HG03135 (cell line): Measurements from ENCODE around the gene BCO1.

Source experiments
- ATAC-seq: cut with Tn5 transposase; IDR thresholded peaks from one replicate; pipeline ENCODE4 v1.9.1; 2021; ENCODE audit warnings: mild to moderate bottlenecking, moderate library complexity; ENCODE audit not compliant: unreplicated experiment

BCO1 gene

DNA sequence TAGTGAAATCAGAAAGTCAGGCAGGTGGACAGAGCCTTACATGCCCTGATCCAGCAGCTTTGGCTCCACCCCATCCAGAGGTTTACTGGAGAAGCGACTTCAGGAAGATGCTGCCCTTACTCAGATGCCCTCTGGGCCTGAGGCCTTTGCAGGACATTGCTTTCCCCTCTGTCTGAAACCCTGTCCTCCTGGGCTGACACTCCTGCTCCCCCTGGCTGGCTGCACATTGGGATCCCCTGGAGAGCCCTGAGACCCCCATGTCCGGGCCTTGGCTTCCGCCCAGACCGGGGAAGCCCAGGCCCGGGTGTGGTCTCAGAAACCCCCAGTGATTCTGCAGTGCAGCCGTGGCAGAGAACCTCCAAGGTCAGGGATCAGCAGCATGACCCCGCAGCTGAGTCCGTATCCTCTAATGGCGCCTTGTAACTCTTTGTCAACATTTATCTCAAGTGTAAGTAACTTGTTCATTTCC lies 36.6 kb downstream of the BCO1 start:
- no peak for ATAC-seq

DNA sequence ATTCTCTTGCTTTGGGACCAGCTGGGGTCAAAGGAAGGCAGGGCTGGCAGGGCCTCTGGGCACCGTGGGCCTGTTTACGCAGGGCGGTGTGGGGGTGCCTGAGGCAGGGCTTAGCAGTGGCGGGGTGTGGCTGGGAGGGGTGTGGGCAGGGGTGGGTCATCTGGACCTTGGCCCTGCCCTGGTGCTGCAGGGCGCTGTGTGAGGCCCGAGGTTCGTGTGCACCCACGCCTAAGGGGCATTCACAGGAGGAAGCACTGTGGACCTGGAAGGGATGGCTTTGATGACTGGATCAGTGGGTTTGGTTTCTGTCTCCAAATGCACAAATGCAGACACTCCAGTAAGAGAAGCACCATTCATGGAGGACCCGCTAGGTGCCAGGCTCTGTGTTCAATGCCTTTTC lies 37.3 kb downstream of the BCO1 start:
- no peak for ATAC-seq

DNA sequence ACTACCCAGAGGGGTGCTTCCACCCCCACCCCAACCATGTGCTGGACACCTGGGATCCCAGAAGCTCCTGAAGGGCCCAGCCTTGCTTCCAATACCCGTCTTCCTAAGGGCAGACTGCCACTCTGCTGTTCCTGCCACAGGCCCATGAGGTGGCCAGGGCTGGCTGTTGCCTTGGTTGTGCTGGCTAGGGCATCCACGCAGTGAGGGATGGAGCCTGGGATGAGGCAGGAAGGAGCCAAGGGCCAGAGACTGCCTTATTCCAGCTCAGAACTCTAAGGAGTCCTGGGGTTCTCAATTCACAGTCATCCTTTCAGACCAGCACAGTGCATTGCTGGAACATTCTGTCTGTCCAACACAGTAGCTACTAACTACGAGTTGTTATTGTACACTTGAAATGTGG lies 37.8 kb downstream of the BCO1 start:
- ATAC-seq, result no peak

DNA sequence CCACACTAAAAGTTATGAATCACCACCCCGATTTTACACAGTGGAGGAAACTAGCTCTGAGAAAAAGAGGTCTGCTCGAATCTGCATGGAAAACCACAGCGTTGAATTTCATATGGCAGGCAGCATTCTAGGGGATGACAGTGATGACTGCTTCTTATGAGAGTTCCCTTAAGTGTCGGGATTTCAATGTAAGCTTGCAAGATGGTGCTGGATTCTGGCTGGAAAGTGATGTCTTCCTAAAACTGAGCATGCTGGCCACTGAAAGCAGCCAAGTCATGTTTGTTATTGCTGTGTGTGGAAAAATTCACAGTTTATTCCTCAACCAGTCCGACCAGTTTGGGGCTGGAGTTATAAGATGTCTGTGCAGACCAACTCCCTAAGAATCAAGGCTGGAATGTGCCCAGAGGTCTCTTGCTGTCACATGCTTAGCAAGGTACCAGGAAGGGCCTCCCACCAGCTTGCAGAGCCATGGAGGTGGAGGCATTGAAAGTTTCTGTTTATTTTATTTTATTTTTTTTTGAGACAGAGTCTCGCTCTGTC lies 39.1 kb downstream of the BCO1 start:
- no peak for ATAC-seq

DNA sequence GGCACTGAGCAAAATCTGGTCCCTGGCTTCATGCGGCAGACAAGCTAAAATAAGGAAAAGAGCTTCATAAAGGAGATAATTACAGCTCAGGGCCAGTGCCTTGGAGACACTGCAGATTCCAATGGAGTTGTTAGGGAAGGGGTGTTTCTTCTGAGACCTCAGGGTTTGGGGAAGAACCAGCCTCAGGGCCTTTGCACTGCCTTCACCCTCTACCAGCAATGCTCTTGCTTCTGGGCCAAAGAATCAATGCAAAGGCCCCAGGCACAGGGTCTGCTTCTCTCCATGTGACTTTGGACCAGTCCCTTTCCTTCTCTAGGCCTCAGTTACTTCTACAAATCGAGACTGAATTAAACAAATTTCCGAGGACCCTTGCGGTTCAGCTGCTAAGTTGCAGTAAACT lies 40.0 kb downstream of the BCO1 start:
- no peak for ATAC-seq

DNA sequence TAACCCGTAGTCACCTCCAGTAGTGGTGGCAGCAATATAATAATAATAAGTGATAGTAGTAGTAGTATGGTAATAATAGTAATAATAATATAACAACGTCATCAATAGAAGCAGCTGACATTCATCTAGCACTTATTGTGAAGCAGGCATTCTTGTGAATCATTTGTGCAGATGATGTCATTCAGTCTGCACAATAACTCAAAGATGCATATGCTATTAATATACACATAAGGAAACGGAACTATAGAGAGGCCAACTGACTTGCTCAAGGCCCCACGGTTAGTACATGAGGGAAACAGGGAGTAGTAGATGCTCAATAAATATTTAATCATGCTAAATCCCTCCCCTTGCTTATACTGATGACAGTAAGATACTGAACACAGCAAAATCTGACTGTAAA lies 40.9 kb downstream of the BCO1 start:
- no peak for ATAC-seq

DNA sequence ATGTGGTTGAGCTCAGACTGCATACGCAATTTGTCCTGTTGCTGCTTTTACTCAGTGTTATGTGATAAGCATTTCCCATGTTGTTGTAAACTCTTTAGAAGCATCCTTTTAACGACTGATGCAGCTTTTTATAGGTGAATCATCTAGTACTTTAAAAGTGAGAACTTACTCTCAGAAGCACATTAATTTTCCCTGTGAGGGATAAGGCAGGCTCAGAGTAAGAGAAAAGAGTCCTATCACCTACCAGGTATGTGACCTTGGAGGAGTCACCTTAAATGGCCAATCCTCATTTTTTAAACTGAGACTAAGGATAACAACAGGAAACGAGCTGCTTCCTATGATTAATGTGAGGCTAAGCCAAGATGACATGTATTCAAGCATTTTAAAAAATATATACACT lies 41.9 kb downstream of the BCO1 start:
- no peak for ATAC-seq

DNA sequence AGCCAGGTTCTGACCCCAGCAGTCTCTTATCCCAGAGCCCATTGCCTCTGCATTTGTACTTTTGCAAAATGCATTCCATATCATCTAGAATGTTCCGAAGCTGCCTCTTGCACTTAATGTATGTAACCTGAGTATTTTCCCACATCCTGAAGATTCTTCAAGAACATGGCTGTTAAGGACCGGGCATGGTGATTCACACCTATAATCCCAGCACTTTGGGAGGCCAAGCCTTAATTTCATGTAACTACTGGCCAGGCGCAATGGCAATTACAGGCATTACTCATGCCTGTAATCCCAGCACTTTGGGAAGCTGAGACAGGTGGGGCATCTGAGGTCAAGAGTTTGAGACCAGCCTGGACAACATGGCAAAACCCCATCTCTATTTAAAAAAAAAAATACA lies 44.6 kb downstream of the BCO1 start:
- ATAC-seq, result no peak

DNA sequence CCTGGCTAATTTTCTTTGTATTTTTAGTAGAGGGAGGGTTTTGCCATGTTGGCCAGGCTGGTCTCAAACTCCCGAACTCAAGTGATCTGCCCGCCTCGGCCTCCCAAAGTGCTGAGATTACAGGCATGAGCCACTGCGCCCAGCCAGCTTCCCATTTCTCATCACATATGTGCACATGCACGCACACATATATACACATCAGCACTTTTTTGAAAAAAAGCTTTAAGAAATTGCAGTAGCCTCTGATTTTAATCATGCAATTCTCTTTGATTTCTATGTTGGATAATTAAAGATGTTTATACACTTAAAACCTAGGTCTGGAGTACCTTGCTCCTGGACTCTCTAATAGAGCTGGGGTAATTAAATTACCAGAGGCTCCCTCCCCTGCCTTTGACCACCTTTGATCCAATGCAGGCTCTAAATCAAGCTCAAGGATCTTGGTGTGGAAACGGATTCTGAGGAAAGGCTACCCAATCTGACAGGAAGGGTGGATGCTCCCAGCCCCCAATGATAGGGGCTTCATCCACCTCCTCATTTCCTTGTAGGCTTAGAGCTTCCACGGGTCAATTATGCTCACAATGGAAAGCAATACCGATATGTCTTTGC lies 46.6 kb downstream of the BCO1 start:
- ATAC-seq, result no peak

DNA sequence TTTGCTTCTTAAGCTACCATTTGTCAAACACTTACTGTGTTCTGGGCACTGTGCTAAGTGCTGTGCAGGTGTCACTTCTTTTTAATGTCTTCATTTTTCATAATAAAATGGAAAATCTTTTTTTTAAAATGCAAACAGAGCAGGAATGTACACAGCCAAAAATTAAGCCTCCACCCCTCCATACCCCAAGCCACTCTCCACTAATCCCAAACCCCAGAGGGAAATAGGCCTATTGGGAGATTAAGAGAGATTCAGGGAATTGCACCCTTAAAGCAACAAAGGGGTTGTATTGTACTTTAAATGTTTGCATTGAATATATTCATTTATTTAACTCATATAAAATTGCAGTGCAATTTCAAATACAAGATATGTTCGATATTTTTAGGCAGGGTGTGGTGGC lies 47.7 kb downstream of the BCO1 start:
- ATAC-seq, result no peak

DNA sequence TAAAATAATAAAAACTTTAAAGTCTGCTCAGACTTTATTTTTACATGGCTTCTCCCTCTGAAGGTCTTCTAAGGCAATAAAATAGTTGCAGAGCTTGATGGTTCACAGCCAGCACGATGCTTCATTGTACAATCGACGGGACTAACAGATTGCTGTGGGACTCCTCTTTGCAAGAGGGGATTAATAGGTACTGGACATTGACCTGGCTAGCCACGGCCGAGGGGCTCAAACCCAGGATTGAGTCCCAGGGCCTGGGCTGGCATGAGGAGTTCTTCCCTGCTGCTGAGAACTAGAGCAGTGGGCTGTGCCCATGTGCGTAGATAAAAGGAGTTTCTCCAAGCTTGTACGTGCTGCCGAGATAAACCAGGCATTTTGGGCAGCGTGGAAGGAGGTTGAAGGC lies 52.6 kb downstream of the BCO1 start:
- no peak for ATAC-seq

DNA sequence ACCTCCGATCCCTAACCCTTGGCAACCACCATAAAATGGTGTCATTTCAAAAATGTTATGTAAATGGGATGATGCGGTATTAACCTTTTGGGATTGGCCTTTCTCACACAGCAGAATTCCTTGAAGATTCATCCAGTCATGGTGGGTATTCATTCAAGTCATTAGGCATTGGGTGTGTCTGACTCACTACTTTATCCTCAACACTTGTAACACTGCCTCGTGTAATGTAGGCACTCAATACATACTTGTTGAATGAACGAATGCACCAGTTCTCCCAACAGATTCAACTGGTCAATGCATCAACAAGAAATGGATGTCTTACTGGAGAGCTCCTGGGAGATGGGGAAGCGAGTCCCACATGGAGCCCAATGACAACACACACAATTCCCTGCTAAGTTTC lies 54.4 kb downstream of the BCO1 start:
- no peak for ATAC-seq

DNA sequence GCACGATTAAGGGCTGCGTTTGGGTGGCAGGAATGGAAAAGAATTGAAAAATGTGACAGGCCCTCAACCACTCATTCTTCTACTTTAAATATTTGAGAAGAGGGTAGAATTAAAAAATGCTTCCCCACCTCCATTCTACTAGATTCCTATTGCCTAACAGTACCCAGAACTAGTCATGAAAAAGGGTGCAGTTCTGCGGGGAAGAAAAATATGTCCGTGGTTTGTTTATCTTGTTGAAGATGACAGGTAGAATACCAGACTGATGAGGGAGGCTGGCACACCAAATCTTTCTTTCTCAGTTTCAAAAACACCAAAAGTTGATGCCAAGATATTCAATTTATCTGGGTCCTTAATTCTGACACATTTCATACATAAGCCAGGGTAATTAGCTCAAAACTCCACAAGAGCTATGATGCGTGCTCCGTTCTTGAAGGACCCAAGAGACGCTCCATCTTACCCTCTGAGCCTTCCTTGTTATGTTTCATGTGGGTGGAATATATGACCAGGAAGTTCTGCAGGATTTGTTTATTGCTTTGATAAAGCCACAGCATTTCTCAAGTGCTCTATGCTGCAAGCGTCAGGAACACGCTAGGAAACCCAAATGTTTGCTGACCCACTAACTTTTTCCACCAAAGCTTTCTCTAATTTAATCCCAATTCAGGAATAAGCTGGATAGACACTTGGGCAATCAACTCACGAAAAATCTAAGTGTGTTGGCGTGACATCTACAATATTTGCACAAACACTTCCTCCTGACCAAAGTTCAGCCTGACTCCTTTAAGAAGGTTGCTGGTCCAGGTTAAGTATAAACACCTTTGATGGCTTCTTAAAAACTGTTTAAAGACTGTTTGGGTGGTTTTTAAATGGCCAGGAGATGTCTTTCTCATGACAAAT lies 55.7 kb downstream of the BCO1 start:
- no peak for ATAC-seq

DNA sequence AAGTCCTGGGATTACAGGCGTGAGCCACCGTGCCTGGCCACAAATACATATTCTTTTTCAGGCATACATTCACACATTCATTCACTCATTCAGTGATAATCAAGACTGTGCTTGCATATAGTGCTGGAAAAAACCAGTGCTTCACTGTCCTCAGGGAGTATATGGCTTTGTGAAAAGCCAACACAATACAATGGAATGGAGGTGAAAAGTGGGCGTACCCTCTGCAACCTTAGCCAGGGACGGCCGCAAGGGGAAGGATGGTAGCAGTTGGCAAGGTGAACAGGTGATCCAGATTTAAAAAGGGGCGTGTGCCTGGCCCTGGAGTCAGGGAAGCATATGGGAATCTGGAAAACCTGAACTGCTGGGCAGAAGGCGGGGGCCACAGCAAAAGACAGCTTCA lies 58.1 kb downstream of the BCO1 start:
- ATAC-seq, result no peak

DNA sequence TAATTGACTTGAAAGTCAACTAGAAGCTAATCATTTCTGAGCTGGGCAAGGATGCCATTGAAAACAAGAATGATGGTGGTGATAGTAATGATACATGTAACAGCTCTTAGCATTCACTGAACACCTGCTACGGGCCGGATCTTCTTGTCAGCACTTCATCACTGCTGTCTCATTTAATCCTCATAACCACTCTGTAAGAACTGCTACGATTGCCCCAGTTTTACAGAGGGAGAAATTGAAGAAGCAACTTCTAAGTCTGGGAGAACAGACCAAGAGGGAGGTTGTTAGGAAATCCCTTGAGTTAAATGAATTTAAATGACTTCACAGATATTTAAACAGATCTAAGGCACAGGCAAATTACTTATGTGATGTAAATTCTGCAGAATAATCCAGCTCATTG lies 69.3 kb downstream of the BCO1 start:
- no peak for ATAC-seq

DNA sequence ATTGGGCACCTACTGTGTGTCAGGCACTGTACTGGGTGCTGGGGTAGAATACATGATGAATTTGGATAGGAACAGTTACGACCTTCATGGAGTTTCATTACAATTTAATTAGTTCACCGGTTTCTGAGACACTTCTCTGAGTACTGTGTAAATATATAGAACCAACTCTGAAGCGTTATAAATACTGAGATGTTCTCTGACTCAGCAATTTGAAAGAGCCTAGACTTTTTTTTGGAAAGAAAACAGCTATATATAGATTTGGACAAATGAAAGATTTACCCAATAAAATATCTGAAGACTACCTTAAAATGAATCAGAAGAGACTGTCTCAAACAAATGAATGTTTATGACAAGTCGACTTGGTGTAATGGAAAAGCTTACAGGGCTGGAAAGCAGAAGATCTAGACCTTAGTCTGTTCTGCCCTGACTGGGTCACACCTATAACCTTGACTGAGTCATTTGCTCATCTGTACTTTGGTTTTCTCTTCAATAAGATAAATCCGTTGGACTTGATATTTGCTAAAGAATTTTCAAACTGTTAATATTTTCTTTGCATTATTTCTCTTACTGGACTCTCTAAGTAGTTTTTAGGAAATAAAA lies 71.7 kb downstream of the BCO1 start:
- no peak for ATAC-seq

DNA sequence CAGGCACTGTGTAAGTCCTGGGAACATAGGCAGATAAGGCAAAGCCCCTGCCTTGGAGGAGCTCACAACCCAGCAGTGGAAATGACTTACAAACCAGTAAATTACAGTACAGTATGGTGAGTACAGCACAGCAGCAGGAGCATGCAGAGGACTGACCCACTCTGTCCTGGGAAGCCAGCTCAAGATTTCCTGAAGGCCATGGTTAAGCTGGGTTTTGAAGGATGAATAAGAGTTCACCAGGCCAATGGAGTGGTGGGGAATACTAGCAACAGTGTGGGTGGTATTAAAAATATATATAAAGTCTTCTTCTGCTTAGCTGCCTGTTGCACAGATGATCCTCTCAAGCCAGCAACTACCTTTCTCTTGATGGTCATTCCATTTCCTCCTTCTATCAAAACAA lies 73.3 kb downstream of the BCO1 start:
- ATAC-seq, result no peak

DNA sequence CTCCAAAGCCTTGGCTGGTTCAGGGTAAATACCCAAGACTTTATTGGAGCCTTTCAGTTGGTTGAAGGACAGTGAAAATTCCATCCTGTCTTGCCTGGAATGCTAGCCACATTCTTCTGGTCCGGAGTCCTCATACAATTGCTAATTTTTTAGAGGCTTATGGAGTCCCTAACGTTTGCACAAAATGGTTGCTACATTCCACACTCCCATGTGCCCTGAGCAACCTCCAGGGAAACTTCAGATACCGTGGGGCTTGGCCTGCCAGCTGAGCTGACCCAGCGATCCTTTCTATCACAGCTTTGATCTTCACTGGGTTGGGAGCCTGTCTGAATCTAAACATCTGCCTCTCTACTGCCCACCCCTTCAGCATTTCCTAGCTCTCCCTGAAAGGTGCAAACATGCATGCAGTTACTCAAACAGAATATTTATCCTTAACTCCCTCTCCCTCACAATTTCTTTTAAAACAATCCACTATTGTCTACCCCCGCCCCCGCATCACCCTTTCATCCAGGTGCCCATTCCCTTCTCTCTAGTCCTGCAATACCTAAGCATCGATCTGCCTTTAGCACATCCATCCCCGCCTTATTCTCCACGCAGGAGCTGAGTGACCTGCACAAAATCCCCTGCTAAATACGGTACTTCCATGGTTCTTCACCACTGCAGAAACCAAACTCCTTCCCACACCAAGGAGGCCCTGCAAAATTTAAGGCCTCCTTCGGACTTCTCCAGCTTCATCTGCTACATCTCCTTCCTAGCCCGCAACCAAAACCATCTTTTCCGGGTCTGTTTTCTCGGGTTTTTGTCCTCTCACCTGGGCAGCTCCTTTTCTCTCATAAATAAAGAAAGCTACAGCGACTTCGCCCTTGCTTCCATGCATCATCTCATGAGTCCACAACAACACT lies 75.5 kb downstream of the BCO1 start:
- ATAC-seq, result no peak

DNA sequence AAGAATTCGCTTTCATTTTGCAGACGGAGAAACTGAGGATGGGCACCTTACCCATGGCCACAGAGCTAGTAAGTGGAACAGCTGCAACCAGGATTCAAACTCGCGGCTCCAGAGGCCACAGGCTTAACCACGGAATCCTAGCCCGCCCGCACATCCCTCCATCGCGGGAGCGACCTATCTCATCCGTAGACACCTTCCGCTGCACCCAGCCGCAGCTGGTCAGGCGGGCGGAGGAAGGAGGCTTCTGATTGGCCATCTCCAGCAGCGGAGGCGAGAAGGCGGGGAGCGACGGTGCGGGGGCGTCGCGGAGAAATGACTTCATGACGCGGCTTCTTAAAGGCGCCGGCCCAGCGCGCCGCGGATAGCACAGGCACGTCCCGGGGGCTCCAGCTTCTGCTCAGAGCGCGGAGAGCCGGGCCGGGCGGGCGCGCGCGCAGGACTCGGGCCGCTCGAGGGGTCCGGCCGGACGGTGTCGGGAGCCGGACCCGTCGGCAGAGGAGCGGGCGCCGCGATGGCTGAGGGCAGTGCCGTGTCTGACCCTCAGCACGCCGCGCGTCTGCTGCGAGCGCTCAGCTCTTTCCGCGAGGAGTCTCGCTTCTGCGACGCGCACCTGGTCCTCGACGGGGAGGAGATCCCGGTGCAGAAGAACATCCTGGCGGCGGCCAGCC lies 76.2 kb downstream of the BCO1 start, which contains the start of gene GAN:
GAN (plus strand) TSS at position 360 of the 668 bp plus-strand sequence; CDS start at position 512, 152 bp downstream.
- peak; percentile 88 for ATAC-seq
